K562 (cell line): ENCODE data around the gene SPINK7. TPM values are rescaled to one million over a fixed set of nuclear protein-coding genes. Genes with fewer than 3 reads are reported as not detected.

ENCODE experiments used
- ATAC-seq: fragments of 200-7000 bp; cut with Tn5 transposase; 3 replicates; pipeline ENCODE4 v1.9.1; 2020; ENCODE audit warnings: moderate library complexity
- BruUV-seq: library from RNA; stranded (reverse); fragments of 400-500 nt; replicated peaks from 2 replicates; lab custom pipeline; 2021; lab: Mats Ljungman, UMichigan
- CTCF ChIA-PET: fragments of 300-600 bp; formaldehyde crosslinking; extraction: SDS; loops from one replicate; lab custom pipeline; 2021; ENCODE audit warnings: low intra/inter-chr PET ratio; lab: Yijun Ruan, JAX
- POLR2A ChIA-PET: fragments of 300-600, 350-650 bp; sonication (Branson Sonifier 250); formaldehyde crosslinking; extraction: SDS; loops from one replicate; lab custom pipeline; 2021; ENCODE audit warnings: antibody characterized with exemption, inconsistent platforms; lab: Yijun Ruan, JAX
- DNase-seq, 4 experiments: peaks; one replicate each; pipeline versions ENCODE4 v3.0.0 to v3.0.0-alpha.2; 2011 to 2018; ENCODE audit warnings: low spot score in 3 of 4, mixed read lengths in 3 of 4; ENCODE audit errors: extremely low read depth in 1 of 4
- FAIRE-seq: peaks from 2 replicates; lab custom pipeline; 2011; peaks lifted over from hg19 to GRCh38; lab: Jason Lieb, UNC
- H2AFZ ChIP-seq: 2 replicates; pipeline ENCODE4 v1.6.0; 2011; ENCODE audit warnings: low read depth, low read length, control low read depth, inconsistent platforms
- H3K27ac ChIP-seq: fragments of 200-600 bp; 3 replicates; pipeline ENCODE4 v1.8.0; 2011; ENCODE audit warnings: low read depth, mild to moderate bottlenecking, control low read depth, inconsistent platforms, low read length, moderate library complexity, mixed read lengths; ENCODE audit errors: extremely low read depth
- H3K27me3 ChIP-seq, 2 experiments: fragments of 300-600 bp in 1 of 2; 2 replicates in 1 of 2; 3 replicates in 1 of 2; pipeline versions ENCODE4 v1.6.0 to v1.8.0; 2011; ENCODE audit warnings: inconsistent platforms in 2 of 2, low read length in 2 of 2, mild to moderate bottlenecking in 1 of 2, mixed read lengths in 1 of 2, moderate library complexity in 1 of 2; ENCODE audit not compliant: control insufficient read depth in 2 of 2, insufficient read depth in 2 of 2
- H3K36me3 ChIP-seq: fragments of 300-600 bp; 3 replicates; pipeline ENCODE4 v1.8.0; 2011; ENCODE audit warnings: mild to moderate bottlenecking, low read length, inconsistent platforms; ENCODE audit not compliant: control insufficient read depth, insufficient read depth
- H3K4me1 ChIP-seq, 2 experiments: fragments of 200-600 bp in 1 of 2; replicated peaks in 1 of 2; 2 replicates in 1 of 2; 3 replicates in 1 of 2; pipeline versions ENCODE4 v1.5.1 to v1.8.0; 2011; ENCODE audit warnings: inconsistent platforms in 2 of 2, low read length in 2 of 2, mild to moderate bottlenecking in 1 of 2, mixed read lengths in 1 of 2, moderate library complexity in 1 of 2; ENCODE audit not compliant: control insufficient read depth in 2 of 2, insufficient read depth in 2 of 2
- H3K4me2 ChIP-seq: 2 replicates; pipeline ENCODE4 v1.6.1; 2011; ENCODE audit warnings: low read length, control low read depth, inconsistent platforms, mixed read lengths; ENCODE audit not compliant: insufficient read depth
- H3K4me3 ChIP-seq: fragments of 200-600 bp; sonication (generic), shearing (Covaris generic); 2 replicates; pipeline ENCODE4 v1.5.1; 2016; ENCODE audit warnings: control low read depth, inconsistent platforms
- H3K79me2 ChIP-seq: fragments of 200-600 bp; 3 replicates; pipeline ENCODE4 v1.8.0; 2011; ENCODE audit warnings: low read length, inconsistent platforms; ENCODE audit not compliant: control insufficient read depth, insufficient read depth
- H3K9ac ChIP-seq, 2 experiments: 2 replicates each; pipeline versions ENCODE4 v1.6.0 to v1.6.1; 2011; ENCODE audit warnings: low read depth in 2 of 2, low read length in 2 of 2, control low read depth in 1 of 2, inconsistent platforms in 1 of 2, mild to moderate bottlenecking in 1 of 2, mixed read lengths in 1 of 2; ENCODE audit not compliant: insufficient read depth in 1 of 2
- H3K9me1 ChIP-seq: one replicate; pipeline ENCODE4 v1.6.0; 2011; ENCODE audit warnings: inconsistent platforms, mild to moderate bottlenecking, low read length, moderate library complexity; ENCODE audit not compliant: control insufficient read depth, insufficient read depth
- H3K9me3 ChIP-seq: replicated peaks from 2 replicates; pipeline ENCODE4 v1.5.1; 2011; ENCODE audit warnings: low read depth, low read length, inconsistent platforms; ENCODE audit not compliant: control insufficient read depth, insufficient read depth
- H4K20me1 ChIP-seq: replicated peaks from 2 replicates; pipeline ENCODE4 v1.6.1; 2011; ENCODE audit warnings: low read length, inconsistent platforms, mixed read lengths; ENCODE audit not compliant: control insufficient read depth, insufficient read depth
- BMI1 ChIP-seq: fragments of 150-350 bp; IDR thresholded peaks from 2 replicates; pipeline ENCODE4 v1.6.1; 2014; ENCODE audit warnings: low read length
- LARP7 ChIP-seq: fragments of 450-650 bp; IDR thresholded peaks from 2 replicates; pipeline ENCODE4 v1.6.1; 2016
- PATZ1 ChIP-seq: fragments of 250-450 bp; sonication (Bioruptor Pico); IDR thresholded peaks from 2 replicates; pipeline ENCODE4 v1.5.0; 2020; ENCODE audit warnings: mild to moderate bottlenecking, borderline replicate concordance
- SRF ChIP-seq, 2 experiments: fragments of 250-450, 450-650 bp in 1 of 2; sonication (Bioruptor Pico) in 1 of 2; sonication (generic) in 1 of 2; formaldehyde crosslinking; IDR thresholded peaks; 2 replicates each; pipeline versions ENCODE4 v1.5.0 to v1.5.1; 2020 to 2022; ENCODE audit warnings: mild to moderate bottlenecking in 1 of 2, missing genetic modification reagents in 1 of 2
- TCF15 ChIP-seq: fragments of 250-450 bp; sonication (Bioruptor Pico); IDR thresholded peaks from 2 replicates; pipeline ENCODE4 v1.8.0; 2022; ENCODE audit warnings: moderate library complexity, mild to moderate bottlenecking, inconsistent platforms
- TOE1 ChIP-seq, 2 experiments: fragments of 450-650 bp in 1 of 2; sonication (generic) in 1 of 2; formaldehyde crosslinking in 1 of 2; IDR thresholded peaks; 2 replicates each; pipeline versions ENCODE4 v1.7.1 to v1.8.0; 2016 to 2022; ENCODE audit warnings: borderline replicate concordance in 2 of 2, mild to moderate bottlenecking in 2 of 2, antibody characterized with exemption in 1 of 2, inconsistent platforms in 1 of 2, low read depth in 1 of 2, missing genetic modification reagents in 1 of 2, moderate library complexity in 1 of 2
- ZBTB43 ChIP-seq: sonication (generic); formaldehyde crosslinking; IDR thresholded peaks from 2 replicates; pipeline ENCODE4 v1.8.0; 2023; ENCODE audit warnings: mild to moderate bottlenecking, missing genetic modification reagents
- ZNF3 ChIP-seq: fragments of 250-450 bp; sonication (Bioruptor Pico); IDR thresholded peaks from 2 replicates; pipeline ENCODE4 v1.5.0; 2021; ENCODE audit warnings: mild to moderate bottlenecking, moderate library complexity
- ZNF696 ChIP-seq: fragments of 250-450 bp; sonication (Bioruptor Pico); conservative IDR thresholded peaks from 2 replicates; pipeline ENCODE4 v1.4.0; 2020; ENCODE audit warnings: mild to moderate bottlenecking, moderate library complexity
- WGBS: fragments of 100-300 bp; shearing (Covaris generic); methylation state at CpG from one replicate; pipeline ENCODE4 v1.1.6; 2016; ENCODE audit warnings: low coverage, mixed read lengths; ENCODE audit not compliant: insufficient coverage; ENCODE audit errors: missing lambda C conversion rate; 5-methylcytosine and 5-hydroxymethylcytosine counted together
- in situ Hi-C: fragments of 300-500 bp; cut with MboI; formaldehyde crosslinking; loops from 4 replicates; pipeline ENCODE4 v1.15.0; 2018; ENCODE audit warnings: inconsistent platforms, mixed read lengths
- intact Hi-C: fragments of 100-400 bp; cut with micrococcal nuclease; formaldehyde crosslinking; loops from 2 replicates; pipeline ENCODE4 v1.14.2; 2022
- polyA plus RNA-seq, 8 experiments: library from polyadenylated mRNA; depleted of rRNA in 4 of 8; stranded (reverse) in 5 of 8; unstranded in 3 of 8; fragments of >200 nt; fragmentation: Nextera tagmentation in 2 of 8; fragmentation: Illumina TruSeq in 1 of 8; extraction: Ambion mirVana in 2 of 8; extraction: Trizol in 1 of 8; gene quantifications; 2 replicates each; pipeline versions ENCODE4 v1.2.1 to v1.2.3, GENCODE V29; 2011 to 2014; ENCODE audit warnings: inconsistent platforms in 1 of 8, missing spikeins in 1 of 8
- total RNA-seq, 7 experiments: library from RNA; depleted of rRNA in 6 of 7; stranded (reverse); fragments of >200 nt in 6 of 7; fragmentation: Illumina TruSeq in 2 of 7; extraction: Trizol in 2 of 7; gene quantifications; 2 replicates each; pipeline versions ENCODE4 v1.2.1 to v1.2.3, GENCODE V29; 2011 to 2021; ENCODE audit warnings: low replicate concordance in 1 of 7
- TF ChIP-seq, protein P1 (sequence below): fragments of 250-450 bp; sonication (Bioruptor Pico); IDR thresholded peaks from 2 replicates; pipeline ENCODE4 v1.9.0; 2021; ENCODE audit warnings: mild to moderate bottlenecking
- TF ChIP-seq, protein P2 (sequence below): fragments of 450-650 bp; IDR thresholded peaks from one replicate; pipeline ENCODE4 v1.6.1; 2018; ENCODE audit warnings: mild to moderate bottlenecking, moderate library complexity; ENCODE audit not compliant: partially characterized antibody
- TF ChIP-seq, protein P3 (sequence below): fragments of 450-650 bp; IDR thresholded peaks from 2 replicates; pipeline ENCODE4 v1.6.1; 2018; ENCODE audit warnings: mild to moderate bottlenecking, low read depth; ENCODE audit not compliant: partially characterized antibody

The SPINK7 gene
- total and polyA plus RNA-seq, 9 of the 15 experiments (the other 6 are each of a cell fraction or from before 2014, with no cell fraction given), result not detected

DNA sequence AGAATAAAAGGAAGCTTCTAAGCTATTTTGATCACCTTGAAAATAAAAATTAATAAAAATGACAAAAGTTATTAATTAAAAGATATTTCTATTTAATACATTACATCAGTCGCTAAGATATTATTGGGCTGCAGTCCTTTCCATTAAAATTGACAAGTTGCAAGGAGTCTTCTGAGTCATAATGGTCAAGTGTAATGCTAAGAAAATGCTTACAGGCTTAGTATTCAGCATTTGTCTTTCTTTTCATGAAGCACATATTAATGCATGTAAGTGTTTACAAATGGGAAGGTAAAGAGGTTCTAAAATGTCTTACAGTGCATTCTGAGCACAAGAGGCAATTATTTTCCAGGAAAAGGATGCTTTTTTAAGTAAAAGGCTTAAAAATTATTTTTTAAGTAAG lies 40.5 kb downstream of the SPINK7 start (continued):
- TF ChIP-seq, protein P1, sequence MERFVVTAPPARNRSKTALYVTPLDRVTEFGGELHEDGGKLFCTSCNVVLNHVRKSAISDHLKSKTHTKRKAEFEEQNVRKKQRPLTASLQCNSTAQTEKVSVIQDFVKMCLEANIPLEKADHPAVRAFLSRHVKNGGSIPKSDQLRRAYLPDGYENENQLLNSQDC, result no peak
- TF ChIP-seq ZBTB43, result no peak

DNA sequence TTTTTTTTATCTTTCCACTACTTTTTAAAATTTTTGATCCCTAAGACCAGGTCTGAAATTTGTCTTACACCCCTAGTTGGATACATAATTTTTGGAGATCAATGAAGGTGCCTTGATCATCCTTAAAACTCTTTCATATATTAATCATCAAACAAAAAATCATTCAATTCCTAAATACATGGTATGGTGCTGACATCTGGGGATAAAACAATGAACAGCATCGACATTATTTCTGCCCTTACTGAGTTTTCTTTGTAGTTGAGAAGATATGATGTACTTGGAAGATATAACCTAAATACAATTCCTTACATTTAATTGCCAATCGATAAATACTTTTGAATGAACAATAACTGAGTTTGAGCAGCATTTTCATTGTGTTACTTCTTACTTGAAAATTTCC lies 41.4 kb downstream of the SPINK7 start:
- Histone ChIP-seq H3K4me2 (no peak overlapping the region), H2AFZ (no peak overlapping the region), H3K36me3 (no peaks in the 10 kb centered on the region), H3K27me3 (no peaks in the 10 kb centered on the region), H3K27ac (no peak overlapping the region), H3K79me2 (no peaks in the 10 kb centered on the region), H3K9ac (no peak overlapping the region), H3K4me1 (no peaks in the 10 kb centered on the region), H3K9me1 (no peaks in the 10 kb centered on the region), H3K4me3 (no peak overlapping the region), H3K9me3 (no peaks in the 10 kb centered on the region), H4K20me1 (no peaks in the 10 kb centered on the region)
- FAIRE-seq, result no peak
- CTCF ChIA-PET, result no interaction called here
- WGBS, result 0% methylated on average over 2 of the region's 2 CpGs
- no peak for ATAC-seq
- DNase-seq, result no peak
- in situ Hi-C loops (no loop called here), intact Hi-C loops (loop anchor here (2.0 to 10.0 kb wide), 2 partner anchors 175 to 469 kb away; no protein-coding TSS in a partner anchor)
- POLR2A ChIA-PET, result no interaction called here
- BruUV-seq, result no TSS peak
- TF ChIP-seq PATZ1 (CRISPR knock-in tag) (no peak), LARP7 (no peak), SRF (CRISPR knock-in tag; IDR thresholded peaks at IDR 0.05) (no peak), ZNF3 (no peak), BMI1 (no peak), TCF15 (CRISPR knock-in tag) (no peak), TOE1 (IDR thresholded peaks at IDR 0.05; ENCODE audit: borderline replicate concordance) (no peak), TOE1 (CRISPR knock-in tag; IDR thresholded peaks at IDR 0.05; ENCODE audit: borderline replicate concordance, low read depth) (no peak), ZNF696 (CRISPR knock-in tag) (no peak)
- TF ChIP-seq, protein P2, sequence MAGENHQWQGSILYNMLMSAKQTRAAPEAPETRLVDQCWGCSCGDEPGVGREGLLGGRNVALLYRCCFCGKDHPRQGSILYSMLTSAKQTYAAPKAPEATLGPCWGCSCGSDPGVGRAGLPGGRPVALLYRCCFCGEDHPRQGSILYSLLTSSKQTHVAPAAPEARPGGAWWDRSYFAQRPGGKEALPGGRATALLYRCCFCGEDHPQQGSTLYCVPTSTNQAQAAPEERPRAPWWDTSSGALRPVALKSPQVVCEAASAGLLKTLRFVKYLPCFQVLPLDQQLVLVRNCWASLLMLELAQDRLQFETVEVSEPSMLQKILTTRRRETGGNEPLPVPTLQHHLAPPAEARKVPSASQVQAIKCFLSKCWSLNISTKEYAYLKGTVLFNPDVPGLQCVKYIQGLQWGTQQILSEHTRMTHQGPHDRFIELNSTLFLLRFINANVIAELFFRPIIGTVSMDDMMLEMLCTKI, result no peak
- TF ChIP-seq, protein P3, sequence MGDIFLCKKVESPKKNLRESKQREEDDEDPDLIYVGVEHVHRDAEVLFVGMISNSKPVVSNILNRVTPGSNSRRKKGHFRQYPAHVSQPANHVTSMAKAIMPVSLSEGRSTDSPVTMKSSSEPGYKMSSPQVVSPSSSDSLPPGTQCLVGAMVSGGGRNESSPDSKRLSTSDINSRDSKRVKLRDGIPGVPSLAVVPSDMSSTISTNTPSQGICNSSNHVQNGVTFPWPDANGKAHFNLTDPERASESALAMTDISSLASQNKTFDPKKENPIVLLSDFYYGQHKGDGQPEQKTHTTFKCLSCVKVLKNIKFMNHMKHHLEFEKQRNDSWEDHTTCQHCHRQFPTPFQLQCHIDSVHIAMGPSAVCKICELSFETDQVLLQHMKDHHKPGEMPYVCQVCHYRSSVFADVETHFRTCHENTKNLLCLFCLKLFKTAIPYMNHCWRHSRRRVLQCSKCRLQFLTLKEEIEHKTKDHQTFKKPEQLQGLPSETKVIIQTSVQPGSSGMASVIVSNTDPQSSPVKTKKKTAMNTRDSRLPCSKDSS, result no peak
